GOT3 (cell line): ENCODE measurements around the gene PHF8.

Experiments
- DNase-seq: peaks from one replicate; lab custom pipeline; 2025; ENCODE audit warnings: mixed read lengths; lab: John Stamatoyannopoulos, UW

The PHF8 gene

DNA sequence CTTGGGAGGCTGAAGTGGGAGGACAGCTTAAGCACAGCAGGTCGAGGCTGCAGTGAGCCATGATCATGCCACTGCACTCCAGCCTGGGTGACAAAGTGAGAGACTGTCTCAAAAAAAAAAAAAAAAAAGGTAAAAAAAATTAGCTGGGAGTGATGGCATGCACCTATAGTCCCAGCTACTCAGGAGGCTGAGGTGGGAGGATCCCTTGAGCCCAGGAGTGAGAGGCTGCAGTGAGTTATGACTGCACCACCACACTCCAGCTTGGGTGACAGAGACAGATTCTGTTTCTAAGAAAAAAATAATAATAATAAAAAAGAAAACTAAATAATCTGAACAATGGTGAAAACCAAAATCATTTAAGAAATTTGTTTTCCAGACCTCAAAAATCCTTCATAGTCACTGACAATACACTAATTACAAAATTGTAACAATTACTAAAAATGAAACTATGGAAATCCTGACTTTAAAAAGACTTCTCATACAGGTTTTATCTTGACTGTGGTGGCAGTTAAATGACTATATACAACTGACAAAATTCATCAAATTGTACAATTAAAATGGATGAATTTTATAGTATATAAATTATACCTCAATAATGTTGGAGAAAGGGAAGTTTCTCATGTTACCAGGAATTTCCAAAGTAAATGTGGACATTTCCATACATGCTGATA is 31.3 kb downstream of the PHF8 start:
- no peak for DNase-seq

DNA sequence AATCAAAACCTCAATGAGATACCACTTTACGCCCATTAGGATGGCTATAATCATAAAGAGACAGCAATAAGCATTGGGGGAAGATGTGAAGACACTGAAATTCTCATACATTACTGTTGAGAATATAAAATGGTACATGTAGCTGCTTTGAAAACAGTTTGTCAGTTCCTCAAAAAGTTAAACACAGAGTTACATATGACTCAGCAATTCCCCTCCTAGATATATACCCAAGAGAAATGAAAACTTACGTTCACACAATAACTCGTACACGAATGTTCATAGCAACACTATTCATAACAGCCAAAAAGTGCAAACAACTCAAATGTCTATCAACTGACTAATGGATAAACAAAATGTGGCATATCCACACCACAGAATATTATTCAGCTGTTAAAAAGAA is 36.6 kb downstream of the PHF8 start:
- no peak for DNase-seq

DNA sequence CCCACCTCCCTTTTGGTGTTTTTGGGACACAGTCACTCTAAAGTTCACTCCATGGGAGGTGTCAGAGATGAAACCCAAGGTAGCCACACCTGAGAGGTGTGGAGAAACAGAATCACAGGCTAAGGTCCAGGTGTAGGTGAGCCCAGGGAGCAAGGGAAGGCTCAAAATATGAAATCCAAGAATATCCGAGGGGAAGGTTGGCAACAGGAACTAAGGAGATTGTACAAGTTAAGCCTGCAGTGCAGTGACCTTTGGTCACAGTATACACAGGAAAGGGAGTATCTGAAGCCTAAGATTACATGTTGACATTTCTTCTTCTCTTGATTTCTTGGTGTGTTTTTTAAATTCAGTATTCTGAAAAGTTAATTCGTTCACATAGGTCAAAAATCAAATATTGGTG is 46.5 kb downstream of the PHF8 start:
- DNase-seq = no peak

DNA sequence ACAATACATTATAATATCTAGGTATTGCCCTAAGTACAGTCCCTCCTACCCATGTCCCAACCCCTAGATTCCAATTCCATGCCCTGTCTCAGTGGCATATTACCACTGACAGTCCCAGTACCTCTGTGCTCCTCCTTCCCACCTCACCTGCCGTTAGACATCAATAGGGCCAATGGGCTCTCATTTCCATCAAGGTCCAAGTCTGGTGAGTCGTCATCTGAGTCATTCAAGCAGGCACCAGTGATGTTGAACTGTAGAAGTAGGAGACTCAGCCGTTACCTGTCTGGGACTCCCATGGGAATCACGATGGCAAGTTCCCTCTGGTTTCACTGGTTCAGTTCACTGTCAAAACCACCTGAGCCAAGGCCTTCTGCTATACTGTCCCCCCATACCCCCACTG is 51.7 kb downstream of the PHF8 start:
- DNase-seq = no peak

DNA sequence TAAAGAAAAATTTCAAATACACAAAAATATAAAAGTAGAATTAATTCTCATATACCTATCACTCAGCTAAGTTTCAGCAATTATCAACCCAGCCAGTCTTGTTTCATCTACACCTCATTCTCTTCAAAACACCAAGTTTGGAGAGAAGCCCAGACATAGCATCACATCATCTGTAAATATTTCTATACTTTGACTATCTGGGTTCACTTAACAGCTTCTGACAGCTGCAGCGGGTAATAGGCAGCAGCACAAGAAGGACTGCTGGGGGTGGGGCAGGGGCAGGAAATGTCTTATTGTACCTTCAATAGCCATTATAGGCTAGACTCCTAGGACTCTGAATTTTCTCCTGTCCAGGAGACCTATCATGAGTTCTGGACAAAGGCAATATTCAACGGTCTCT is 54.1 kb downstream of the PHF8 start:
- no peak for DNase-seq

DNA sequence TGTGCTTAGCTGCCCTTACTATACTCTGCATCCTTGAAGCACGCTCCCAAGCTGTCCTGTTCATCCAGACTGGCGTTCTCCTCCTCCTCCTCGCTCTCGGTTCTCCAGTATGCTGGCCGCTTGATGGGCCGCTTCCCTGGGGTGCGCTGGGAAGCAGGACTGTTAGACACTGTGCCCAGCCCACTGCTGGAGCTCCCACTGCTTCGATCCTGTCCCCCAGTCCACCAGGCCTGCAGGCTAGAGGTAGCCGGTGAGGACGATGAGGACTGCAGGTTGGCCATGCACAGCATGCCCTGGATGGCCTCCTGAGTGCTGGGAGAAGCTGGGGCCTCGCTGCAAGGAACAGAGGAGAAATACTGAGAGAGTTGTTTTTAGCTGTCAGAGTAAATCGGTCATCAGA is 59.4 kb downstream of the PHF8 start:
- DNase-seq = no peak

DNA sequence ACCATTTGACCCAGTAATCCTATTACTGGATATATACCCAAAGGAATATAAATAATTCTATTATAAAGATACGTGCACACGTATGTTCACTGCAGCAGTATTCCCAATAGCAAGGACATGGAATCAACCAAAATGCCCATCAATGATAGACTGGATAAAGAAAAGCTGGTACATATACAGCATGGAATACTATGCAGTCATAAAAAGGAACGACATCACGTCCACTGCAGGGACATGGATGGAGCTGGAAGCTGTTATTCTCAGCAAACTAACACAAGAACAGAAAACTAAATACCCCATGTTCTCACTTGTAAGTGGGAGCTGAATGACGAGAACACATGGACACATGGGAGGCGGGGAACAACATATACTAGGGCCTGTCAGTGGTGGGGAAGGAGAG is 69.7 kb downstream of the PHF8 start:
- DNase-seq = no peak

DNA sequence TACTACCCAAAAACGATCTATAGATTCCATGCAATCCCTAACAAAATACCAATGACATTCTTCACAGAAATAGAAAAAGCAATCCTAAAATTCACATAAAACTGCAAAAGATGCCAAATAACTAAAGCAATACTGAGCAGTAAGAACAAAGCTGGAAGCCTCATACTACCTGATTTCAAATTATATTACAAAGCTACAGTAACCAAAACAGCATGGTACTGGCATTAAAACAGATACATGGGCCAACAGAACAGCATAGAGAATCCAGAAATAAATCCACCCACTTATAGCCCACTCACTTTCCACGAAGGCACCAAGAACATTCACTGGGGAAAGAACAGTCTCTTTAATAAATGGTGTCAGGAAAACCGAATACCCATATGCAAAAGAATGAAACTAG is 74.7 kb downstream of the PHF8 start:
- no peak for DNase-seq

DNA sequence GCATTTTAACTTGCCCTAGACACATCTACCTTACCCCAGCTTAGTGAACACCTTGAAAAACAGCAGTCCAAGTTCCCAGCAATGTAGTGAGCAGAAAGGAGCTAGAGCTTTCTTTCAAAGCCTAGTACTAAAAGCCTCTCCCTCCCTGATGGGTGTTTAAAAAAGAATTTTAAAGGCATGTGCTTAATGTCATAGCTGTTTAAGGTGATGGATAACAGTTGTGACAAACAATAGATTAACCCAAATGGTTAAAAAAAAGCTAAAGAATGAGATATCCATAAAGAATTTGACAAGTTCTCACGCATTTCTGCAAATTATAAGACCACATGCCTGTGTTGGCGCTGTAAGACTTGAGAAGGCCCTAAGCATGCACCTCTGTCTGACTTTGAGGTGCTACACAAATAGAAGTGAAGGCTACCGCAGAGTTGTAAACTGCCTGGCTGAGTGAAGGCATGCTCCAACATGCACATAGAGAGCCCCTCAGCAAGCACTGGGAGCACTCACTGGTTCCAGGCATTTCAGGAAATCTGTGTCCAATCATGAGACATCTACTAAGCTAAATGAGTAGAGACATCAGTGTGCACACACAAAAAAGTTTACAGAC is 94.0 kb downstream of the PHF8 start:
- DNase-seq = no peak

DNA sequence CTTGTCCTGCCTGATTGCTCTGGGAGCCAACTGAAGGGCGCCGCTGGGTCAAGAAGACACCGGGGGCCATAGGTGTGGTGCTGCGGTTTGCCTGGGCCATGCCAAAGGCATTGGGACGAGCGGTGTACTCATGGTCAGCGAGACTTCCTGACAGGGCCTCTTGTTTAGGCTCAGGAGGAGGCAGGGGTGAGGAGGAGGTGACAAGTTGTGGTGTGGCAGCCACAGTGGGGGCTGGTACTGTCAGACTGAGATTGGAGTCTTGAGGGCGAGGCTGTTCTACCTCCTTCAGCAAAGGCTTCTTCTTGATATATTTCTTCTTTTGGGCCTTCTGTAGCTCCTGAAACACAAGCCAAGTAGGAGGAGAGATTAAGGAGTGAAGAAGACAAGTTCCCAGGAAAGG is 104.1 kb downstream of the PHF8 start:
- no peak for DNase-seq

DNA sequence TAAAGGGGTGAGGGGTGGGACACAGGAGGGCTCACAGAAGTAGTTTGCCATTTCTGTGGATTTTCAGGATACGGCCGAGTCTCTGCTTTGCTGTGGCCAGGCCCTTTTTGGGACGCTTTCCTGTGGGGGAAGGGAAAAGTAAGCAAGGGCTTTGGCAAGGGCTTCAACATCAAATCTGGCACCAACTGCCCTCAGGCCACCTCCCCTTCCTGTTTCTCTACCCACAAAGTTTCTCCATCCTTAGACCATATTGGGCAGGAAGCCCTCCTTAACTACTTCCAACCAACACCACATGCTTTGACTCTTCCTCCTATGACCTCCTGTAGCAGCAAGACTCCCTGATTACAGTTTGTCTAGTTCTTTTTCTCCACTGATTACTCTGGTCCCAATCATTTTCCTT is 105.1 kb downstream of the PHF8 start:
- no peak for DNase-seq

DNA sequence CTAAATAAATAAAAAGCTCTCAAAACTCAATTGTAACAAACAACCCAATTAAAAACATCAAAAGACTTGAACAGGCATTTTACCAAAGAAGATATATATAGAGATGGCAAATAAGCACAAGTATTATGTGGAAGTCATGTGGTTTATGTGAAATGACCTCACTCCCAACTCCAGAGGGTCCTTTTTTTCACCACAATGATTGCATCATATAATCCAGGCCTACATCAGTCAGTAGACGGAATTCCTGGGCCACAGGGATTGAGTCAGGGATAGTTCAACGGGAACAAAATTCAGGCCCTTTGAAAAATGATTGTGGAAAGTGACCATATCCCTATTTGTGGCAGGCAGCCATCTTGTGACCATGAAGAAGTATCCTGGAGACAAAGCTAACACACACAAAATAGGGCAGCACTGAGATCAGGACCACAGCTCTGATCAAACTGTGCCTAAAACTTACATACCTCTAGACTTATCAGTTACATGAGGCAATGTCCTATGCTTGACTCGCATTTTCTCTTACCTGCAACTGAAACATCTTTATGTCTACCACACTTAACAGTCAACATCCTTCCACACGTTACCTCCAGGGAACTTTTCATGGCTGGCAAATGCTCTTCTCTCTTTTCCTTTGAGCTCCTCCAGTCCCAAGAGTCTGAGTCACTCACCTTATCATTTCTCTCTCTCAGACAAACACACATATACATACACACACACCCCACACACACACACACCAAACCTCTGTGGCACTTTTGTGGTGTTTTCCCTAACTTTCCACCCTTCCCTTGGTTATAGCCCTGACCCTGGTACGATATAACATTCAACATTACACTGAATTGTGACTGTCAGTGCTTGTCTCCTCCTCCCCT is 113.5 kb downstream of the PHF8 start:
- DNase-seq = no peak

DNA sequence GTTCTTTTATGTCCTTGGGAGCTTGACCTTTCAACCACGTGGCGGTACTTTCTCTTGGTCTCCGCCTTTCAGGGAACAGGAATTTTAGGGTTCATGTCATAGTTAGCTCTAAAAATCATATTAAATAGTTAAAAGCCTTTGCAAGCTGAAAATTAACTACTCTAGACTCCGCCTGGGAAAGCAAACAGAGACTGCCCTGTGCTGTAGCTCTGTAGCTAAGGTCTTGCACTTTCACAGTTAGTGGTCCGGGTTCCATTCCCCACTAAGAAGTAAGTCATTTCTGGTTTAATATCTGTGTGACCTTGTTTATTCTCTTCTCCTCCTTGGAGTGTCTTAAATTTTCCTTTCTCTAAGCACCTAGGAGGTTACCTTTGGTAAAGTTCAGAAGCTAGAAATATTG is 118.2 kb downstream of the PHF8 start:
- no peak for DNase-seq

DNA sequence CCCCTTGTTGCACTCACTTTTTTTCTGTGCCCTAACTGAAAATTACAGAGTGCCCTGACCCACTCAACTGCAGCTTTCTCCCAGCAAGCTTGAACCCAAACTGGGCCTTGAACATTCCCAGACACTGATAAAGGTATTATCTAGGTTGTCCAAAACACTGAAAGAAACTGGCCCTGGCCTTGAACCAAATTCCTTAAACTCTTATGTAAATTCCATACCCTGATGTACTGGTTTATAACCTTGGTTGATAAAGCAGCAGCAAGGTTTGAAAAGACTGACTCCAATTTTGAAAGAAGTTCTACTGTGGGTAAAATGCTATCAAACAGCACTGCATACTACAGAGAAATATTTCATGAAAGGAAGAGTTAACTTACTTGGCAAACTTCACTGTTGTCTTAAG is 125.6 kb downstream of the PHF8 start:
- DNase-seq = no peak

DNA sequence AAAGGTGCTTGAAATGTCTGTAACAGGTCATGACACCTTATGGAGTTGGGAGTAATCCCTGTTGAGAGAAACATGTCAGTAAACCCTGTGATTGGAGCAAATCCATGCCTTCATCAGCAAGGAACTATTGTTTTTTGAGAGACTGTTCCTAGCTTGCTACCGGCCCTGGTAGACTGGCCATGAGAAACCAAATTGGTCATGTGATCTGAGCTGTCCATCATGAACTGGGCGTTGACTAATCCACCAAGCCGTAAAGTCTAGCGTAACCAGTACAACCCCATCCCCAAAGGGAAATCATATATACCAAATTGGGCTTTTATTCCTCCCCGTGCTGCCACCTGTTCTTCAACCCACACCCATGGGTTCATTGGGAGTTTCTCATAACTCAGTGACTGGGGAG is 143.7 kb downstream of the PHF8 start:
- no peak for DNase-seq

DNA sequence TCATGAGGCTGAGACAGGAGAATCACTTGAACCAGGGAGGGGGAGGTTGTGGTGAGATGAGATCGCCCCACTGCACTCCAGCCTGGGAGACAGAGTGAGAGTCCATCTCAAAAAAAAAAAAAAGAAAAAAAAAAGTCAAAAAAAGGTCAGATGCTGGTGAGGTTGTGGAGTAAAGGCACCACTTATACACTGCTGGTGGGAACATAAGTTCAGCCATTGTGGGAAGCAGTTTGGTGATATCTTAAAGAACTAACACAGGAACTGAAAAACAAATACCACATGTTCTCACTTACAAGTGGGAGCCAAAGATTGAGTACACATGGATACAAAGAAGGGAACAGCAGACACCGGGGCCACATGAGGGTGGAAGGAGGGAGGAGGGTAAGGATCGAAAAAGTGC is 149.0 kb downstream of the PHF8 start:
- no peak for DNase-seq
